Glomerular endothelial cell (primary cell): Measurements from ENCODE around the gene RAB36. TPM values are rescaled to one million over a fixed set of nuclear protein-coding genes. Genes with fewer than 3 reads are reported as not detected.

Experiments used
- DNase-seq: peaks from one replicate; pipeline ENCODE4 v3.0.0-alpha.2; 2011; ENCODE audit warnings: low read depth, low spot score; ENCODE audit errors: extremely low read depth
- total RNA-seq: library from RNA; depleted of rRNA; stranded (reverse); fragments of >200 nt; gene quantifications from 2 replicates; pipeline ENCODE4 v1.2.3, GENCODE V29; 2015

RAB36 gene
- total RNA-seq, 1 donor from 2014 or later, result 3.5 TPM

DNA sequence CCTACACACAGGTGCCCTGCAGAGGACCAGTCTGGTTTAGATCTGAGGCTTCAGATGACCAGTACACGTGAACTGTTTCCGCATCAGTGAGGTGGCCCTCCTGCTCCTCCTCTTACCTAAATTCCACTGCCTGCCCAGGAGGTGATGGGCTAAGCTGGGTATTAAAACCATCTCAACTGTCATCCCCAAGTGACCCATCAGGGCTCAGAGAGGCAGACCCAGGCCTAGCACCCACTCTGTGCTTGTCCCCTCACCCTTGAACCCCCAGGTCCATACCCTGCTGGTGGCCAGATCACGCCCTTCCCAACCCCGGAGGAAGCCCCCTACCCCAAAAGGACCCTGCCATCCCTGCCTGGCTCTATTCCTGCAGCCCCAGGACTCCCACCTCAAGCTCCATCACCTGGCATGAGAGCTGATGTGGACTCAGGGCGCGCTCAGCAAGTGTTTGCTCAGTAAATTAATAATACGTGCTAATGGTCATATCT, 24.8 kb upstream of the RAB36 start:
- no peak for DNase-seq

DNA sequence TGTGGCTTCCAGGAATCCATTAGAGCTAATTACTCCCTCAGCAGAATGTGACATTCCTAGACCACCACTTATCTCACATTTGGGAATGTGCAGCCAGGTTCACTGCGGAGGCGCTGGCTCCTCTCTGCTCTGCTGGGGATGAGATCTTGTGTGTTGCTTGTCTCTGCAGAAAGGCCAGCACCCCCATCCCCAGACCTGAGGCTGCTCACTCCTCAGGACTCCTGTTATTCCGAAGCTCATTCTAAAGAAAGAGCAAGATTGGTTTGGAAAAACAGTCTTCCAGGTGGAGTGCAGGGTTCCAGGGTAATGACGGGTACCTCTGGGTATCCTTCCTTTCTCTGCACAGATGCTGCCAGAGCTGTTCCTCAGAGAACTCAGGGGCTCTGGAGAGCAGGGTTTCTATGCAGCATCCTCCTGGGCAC, 24.3 kb upstream of the RAB36 start:
- DNase-seq, result no peak

DNA sequence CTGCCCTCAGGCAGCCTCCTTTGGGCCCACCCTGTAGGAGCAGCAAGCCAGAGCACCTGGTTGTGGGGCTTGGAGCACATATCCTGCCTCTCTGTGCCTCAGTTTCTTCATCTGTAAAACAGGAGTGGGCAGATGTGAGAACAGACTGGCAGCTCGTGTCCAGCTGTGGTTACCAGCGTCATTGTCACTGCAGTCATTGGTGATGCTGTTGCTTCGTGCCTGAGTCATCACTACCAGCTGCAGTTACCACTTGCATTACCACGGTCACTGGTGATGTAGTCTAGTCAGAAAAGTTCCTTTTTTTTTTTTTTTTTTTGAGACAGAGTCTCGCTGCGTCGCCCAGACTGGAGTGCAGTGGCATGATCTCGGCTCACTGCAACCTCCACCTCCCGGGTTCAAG, 23.9 kb upstream of the RAB36 start:
- no peak for DNase-seq

DNA sequence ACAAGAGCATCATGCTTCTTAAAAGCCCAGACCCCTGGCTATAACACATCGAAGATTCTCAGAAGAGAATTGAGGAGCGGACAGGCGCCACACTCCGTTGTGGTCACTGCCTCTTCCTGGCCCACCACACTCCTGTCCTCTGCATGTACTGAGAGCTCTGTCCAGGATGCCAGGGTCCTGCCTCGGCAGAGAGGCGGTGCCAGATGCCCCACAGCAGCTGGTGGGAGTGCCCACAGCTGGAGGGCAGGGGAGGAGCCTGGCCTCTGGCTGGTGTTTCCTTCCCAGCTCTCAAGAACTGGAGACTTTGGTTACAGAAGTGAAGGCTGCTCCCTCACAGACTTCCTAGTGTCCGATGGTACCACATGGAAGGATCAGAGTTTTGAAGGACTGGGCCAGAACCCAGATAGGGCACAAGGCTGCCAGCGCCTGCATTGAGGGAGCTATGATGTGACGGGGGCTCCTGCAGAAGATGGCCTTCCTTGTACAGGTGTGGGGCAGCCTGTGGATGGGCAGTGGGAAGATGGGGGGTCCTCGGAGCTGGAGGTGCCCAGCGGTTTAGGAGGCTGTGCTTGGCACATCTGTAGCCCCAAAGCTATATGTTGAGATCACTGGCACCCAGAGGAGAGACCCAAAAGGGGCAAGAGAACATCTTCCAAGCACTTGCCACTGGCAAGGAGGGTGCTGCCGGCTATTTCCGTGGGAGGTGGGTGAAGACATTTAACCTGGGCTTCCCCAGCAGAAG, 22.9 kb upstream of the RAB36 start:
- no peak for DNase-seq

DNA sequence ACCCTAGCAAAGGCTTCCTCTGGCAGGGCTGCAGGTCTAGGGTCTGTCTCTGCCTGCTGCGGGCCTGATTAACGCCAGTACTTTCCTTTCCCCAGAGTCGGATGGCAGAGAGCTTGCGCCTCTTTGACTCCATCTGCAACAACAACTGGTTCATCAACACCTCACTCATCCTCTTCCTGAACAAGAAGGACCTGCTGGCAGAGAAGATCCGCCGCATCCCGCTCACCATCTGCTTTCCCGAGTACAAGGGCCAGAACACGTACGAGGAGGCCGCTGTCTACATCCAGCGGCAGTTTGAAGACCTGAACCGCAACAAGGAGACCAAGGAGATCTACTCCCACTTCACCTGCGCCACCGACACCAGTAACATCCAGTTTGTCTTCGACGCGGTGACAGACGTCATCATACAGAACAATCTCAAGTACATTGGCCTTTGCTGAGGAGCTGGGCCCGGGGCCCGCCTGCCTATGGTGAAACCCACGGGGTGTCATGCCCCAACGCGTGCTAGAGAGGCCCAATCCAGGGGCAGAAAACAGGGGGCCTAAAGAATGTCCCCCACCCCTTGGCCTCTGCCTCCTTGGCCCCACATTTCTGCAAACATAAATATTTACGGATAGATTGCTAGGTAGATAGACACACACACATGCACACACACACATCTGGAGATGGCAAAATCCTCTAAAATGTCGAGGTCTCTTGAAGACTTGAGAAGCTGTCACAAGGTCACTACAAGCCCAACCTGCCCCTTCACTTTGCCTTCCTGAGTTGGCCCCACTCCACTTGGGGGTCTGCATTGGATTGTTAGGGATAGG, 22.1 kb upstream of the RAB36 start:
- DNase-seq, result no peak

DNA sequence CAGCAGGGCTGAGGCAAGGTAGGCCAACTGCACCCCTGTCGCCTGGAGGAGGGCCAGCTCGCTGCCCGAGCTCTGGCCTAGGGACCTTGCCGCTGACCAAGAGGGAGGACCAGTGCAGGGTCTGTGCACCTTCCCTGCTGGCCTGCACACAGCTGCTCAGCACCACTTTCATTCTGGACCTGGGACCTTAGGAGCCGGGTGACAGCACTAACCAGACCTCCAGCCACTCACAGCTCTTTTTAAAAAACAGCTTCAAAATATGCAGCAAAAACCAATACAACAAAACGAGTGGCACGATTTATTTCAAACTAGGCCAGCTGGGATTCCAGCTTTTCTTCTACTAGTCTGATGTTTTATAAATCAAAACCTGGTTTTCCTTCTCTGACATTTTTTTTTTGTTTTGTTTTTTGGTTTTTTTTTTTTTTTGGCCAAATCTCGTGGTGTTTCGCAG, 21.4 kb upstream of the RAB36 start:
- no peak for DNase-seq

DNA sequence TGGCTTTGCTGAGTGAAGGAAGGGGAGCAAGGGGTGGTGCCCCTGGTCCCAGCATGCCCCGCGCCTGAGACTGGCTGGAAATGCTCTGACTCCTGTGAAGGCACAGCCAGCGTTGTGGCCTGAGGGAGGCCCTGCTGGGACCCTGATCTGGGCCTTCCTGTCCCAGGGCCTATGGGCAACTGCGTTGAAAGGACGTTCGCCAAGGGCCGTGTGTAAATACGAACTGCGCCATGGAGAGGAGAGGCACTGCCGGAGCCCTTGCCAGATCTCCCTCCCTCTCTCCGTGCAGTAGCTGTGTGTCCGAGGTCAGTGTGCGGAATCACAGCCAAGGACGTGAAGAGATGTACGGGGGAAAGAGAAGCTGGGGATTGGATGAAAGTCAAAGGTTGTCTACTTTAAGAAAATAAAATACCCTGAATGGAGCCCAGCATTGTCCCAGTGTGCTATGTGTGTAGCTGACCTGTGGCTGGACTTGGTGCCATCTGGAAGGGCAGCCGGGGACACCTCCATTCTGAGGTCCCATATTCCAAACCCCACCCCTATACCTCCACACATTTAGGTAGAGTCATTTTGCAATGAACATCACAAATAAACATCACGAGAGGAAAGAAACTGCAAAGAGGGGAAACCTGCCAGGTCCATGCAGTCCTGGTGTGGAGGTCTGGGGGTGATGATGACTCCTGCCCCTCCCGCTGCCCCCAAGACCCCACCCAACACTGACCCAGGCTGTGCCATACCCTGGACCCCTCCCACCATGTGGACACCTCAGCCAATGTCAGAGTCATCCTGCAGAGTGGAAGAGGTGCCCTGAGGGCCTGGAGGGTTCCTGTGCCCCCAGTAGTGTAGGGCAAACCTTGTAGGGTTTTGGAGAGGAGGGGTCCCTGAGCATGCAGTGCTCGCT, 20.4 kb upstream of the RAB36 start:
- DNase-seq, result no peak

DNA sequence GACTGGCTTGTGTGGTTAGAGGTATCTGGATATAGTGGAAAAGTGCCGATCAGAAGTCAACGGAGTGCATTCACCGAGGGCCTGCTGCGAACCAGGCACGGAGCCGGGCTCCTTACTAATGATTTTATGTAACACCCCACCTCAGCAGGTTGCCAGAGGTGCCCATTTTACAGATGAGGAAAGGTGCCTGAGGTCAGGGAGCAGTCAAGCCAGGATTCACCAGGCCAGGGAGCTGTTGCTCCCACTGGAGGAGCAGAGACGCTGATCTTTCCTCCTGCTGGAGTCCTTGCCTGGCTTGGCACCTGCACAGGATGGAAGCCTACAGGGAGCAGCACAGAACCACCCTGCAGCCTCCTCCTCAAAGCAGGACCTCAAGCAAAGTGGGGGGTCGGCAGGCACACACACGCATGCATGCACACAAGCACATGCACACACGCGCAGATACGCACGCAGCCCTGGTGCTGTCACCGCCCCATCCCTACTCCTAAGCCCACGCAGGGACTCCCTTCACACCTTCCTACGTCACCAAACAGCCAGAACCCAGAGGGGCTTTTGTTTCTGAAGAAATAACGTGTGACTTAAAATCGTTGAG, 19.7 kb upstream of the RAB36 start:
- no peak for DNase-seq

DNA sequence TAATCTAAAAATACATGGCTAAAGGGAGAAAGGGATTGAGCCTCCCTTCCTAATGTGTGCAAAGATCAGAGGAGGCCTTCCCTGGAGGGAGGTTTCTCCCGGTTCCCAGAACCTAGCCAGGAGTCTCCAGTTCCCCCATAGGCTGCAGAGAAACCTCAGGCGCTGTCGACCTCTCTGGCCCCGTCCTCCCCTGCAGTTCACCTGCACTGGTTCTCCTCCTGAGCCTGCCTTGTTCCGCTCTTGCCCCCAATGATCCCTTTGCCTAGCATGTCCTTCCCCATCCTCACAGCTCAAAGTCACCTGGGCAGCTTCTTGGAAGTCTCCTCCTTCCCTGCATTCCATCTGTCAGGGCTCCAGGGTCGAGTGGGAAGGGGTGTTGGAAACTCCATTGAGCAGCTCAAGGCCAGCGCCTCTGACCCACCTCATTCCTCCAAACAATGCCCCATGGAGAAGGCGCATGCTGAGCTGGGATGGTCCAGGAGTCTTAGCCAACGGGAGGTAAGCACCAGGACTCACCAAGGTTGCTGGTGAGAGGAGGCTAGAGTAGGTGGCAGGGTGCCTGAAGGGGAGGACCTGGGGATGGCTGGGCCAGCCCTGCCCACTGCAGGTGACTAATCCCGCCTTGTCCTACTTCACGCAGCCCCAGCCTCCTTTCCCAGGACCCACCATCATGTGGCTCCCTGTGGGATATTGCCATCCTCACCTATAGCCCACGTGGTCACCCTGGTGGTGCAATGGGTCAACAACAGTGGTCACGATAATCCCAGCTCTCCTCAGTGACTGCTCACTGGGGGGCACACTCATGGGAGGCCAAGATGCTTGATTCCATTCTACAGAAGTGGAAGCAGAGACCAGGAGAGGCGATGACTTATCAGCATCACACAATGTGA, 18.9 kb upstream of the RAB36 start:
- no peak for DNase-seq

DNA sequence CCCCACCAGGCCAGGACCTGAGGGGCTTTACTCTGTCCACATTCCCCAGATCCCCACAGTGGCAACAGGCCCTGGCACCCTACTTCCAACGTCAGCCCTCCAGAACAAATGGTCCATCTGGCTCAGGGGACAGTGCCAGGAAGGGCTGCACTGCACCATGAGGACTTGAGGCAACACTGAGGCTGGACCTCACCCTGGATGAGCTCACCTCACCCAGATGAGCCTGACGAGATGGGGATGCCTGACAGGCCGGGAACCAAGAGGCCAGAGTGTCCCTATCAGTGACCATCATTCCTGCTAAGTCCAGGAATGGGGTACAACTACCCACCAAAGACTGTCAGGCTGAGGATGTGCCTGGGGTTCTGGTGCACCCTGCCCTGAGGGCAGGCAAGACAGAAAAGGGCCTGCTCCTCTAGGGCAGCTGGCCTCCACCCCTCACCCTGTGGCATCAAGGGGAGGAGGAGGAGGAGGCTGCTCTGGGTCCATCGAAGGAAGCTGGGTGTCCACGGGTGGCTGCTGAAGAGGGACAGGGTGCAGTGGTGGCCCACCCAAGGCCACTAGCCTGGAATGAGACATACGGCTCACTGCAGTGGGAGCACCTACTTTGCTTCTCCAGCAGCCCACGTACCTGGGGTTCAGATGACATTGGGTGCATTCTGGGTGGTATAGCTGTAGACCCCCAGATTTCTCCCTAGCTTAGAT, 18.1 kb upstream of the RAB36 start:
- no peak for DNase-seq

DNA sequence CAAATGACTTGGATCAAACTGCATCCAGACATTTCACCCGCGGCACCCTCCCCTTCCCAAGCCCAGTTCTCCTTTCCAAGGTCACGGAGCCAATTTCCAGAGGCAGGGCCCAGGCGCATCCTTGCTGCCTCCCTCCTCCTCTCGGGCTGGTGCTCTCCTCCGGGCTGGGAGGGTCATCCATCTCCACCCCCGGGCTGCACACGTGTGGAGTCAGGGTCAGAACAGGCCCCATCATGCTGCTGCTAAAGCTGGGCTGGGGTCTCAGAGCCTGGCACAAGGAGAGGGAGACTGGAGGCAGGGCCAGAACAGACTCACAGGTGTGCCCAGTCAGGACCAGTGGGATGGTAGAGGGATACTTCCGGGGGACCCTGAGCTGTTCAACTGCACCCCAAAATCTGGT, 17.5 kb upstream of the RAB36 start:
- DNase-seq, result no peak

DNA sequence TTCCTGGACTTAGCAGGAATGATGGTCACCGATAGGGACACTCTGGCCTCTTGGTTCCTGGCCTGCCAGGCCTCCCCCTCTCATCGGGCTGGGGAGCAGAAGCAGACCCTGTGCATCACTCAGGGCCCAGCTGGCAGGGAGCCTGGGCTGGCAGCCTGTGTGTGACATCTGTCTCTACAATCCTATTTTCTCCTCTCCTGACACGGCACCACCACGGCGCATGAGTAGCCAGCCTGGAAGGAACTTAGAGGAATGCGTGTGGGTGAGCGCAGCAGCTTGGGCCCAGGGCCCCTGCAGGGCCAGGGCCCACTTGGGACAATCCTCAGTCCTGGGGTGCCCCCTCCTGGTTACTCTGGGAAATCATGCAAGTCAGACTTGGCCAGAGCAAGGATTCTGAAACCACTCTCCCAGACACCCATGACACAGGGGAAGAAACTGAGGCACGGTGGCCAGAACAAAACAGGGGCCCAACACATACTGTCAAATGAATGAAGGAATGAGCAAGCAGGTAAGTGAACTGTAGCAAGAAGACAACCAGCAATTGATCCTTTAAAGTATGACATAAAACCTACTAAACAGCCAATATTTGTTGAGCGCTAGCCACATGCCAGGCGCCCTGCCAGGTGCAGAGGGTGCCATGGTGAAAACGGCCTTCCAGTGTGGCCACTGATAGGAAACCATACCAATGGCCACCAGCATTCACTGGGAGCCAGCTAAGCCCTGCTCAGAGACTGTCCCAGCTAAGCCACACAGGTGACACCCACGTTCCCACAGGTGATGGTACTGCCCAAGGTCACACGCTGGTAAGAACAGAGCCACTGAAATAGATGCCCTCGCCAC, 16.8 kb upstream of the RAB36 start:
- DNase-seq, result peak; percentile 31

DNA sequence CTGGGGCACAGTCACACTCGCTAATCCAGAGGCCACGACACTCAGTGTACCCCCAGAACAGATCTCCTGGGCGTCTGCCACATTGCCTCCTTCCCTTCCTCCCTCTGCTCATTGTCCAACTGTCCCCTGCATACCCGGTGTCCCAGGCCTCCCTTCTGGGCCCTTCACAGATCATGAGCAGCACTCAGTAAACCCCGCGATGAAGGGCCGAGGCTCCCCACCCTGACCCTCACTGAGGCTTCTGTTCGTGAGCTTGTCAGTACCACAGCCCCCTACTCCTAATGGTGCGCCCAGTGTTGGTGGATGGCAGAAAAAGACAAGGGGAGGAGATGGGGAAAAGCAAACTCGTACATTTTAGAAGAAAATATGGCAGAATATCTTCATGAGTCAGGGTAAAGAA, 16.1 kb upstream of the RAB36 start:
- no peak for DNase-seq

DNA sequence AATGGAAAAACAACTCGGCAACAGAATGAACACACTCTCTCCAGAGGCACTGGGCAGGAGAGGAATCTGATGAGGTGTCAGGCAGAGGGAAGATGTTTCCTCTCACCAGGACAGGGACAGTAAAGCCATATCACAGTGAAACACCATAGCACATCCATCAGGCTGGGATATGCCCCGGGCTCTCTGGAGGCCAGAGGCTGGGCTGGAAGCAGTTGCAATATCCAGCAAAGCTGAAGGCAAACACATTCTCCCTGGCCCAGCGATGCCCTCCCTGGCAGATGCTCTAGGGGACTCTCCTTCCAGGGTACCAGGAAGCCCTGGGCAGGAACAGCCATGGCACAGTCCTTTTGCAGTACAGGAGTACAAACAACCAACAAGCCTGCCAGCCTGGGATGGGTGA, 14.6 kb upstream of the RAB36 start:
- DNase-seq, result no peak

DNA sequence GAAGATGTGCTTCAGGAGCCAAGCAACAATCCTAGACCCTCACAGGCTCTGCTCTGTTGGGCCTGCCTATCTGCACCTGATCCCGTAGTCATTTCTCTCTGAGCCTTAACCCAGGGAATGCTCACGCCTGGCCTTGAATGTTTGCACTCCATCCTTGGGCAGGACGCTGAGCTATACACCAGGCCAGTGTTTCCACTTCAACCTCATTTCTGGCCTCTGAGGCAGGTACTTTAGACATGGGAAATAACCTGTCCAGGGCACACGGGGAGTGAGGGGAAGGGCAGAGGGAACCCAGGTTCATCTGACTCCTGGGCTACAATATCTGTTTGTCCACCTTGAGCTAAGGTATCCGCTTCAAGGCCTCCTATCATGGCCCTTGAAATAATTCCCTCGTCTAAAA, 13.3 kb upstream of the RAB36 start:
- no peak for DNase-seq

DNA sequence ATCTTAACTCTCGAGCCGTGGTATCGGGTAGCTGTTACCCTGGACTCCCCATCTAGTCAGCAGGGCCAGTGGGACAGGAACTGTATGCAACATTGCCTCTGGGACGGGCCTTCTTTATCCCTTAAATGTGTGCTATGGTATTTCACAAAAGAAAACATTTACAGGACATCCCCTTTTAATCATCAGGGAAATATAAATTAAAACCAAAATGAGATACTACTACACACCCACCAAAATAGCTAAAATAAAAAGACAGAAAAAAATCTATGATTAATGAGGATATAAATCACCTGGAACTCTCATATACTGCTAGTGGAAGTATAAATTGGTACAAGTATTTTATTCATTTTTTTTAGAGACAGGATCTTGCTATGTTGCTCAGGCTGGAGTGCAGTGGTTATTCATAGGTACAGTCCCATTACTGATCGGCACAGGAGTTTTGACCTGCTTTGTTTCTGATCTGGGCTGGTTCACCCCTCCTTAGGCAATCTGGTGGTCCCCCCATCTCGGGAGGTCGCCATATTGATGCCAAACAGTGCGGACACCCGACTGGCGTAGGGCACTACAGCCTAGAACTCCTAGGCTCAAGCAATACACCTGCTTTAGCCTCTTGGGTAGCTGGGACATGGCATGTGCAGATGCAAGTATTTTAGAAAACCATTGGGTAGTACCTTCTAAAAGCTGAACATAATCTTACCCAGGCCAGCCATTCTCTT, 12.7 kb upstream of the RAB36 start:
- DNase-seq, result no peak

DNA sequence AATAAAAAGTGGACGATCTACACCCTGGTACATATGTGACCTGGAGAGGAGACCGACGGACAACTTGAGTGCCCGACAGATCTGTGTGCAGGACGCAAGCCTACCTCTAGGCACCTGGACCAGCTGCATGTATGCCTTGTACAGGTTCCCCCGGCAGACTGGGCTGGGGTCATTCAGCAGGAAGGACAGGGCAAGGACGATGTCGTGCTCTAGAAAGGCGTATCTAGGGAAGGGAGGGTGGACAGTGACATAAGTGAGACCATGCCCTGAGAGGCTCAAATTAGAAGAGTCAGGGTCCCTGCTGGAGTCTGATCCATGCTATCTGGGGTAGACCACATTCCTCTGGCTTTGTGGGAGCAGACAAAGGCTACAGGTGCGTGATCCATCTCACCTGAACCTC, 11.4 kb upstream of the RAB36 start:
- no peak for DNase-seq
